ENCODE results near the gene LANCL2. TPM values are rescaled to one million over a fixed set of nuclear protein-coding genes. Genes with fewer than 3 reads are reported as not detected.

The LANCL2 gene
- polyA plus RNA-seq, 3 donors: 6.4 to 11.8 (median 8.3) TPM

DNA sequence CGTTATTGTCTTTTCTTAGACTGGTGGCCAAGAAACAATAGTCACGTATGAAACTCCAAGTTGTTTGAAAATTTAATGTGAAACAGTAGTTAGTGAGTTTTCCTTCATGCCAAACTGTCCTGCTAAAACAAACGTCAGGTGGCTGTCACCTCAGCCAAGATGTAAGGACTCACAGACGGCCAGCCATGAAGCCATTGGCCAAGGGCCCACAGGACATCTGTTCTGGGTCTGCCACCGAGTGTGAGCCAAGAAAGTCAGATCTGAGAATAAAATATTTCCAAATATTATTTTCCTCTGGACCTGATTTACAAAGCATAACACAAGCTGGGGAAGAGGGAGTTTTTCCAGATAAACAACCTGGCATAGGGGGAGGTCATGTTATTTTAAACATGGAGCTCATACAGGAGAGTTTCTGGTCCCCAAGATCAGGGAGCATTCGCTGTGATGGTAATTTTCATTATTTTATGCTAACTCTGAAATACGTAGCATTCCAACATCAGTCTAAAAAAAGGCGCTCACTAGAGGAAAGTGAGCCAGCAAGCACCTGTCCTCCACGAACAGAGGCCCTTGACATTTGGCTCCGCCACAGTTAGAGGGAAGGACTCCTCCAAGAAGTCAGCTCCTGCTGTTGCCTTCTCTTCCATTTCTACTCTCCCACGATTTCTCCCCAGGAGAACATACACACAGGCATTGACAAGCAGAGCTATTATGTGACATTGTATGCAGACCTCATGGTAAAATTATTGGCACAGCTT lies 38.9 kb upstream of the LANCL2 start:
- no peaks in the 10 kb centered on the region for H3K4me1 ChIP-seq (ENCODE audit: control insufficient read depth in 1 of 2, insufficient read depth in 2 of 2, low read length in 2 of 2)
- H3K4me2 ChIP-seq (replicated peaks; ENCODE audit: extremely low read depth, low read length, poor library complexity, severe bottlenecking): no peak overlapping the region
- no peaks in the 10 kb centered on the region for H3K36me3 ChIP-seq (replicated peaks in 1 of 2; ENCODE audit: control insufficient read depth in 1 of 2, insufficient read depth in 2 of 2, low read length in 2 of 2)
- H2AFZ ChIP-seq (ENCODE audit: insufficient read depth, low read depth, low read length, poor library complexity, severe bottlenecking): no peak overlapping the region
- no peak overlapping the region for H3K9ac ChIP-seq (ENCODE audit: insufficient read depth, low read length, poor library complexity, severe bottlenecking)
- Mint-ChIP-seq H3K36me3 (no peaks in the 10 kb centered on the region), H3K9me3 (peaks cover 0 to 5% (median 2%) of the 10 kb centered on the region in 7 donors), H3K4me3 (no peak overlapping the region), H3K27ac (no peak overlapping the region), H3K27me3 (ENCODE audit: low read depth in 3 of 3) (peaks cover under 1 to 3% (median 2%) of the 10 kb centered on the region in 3 donors), H3K4me1 (no peaks in the 10 kb centered on the region)
- no peaks in the 10 kb centered on the region for H3K27me3 ChIP-seq (ENCODE audit: control insufficient read depth in 2 of 2, insufficient read depth in 2 of 2, low read length in 2 of 2)
- H3K9me3 ChIP-seq (replicated peaks in 1 of 2; ENCODE audit: control insufficient read depth in 1 of 2, insufficient read depth in 1 of 2, low read length in 2 of 2): no peaks in the 10 kb centered on the region
- TF ChIP-seq, protein P1, sequence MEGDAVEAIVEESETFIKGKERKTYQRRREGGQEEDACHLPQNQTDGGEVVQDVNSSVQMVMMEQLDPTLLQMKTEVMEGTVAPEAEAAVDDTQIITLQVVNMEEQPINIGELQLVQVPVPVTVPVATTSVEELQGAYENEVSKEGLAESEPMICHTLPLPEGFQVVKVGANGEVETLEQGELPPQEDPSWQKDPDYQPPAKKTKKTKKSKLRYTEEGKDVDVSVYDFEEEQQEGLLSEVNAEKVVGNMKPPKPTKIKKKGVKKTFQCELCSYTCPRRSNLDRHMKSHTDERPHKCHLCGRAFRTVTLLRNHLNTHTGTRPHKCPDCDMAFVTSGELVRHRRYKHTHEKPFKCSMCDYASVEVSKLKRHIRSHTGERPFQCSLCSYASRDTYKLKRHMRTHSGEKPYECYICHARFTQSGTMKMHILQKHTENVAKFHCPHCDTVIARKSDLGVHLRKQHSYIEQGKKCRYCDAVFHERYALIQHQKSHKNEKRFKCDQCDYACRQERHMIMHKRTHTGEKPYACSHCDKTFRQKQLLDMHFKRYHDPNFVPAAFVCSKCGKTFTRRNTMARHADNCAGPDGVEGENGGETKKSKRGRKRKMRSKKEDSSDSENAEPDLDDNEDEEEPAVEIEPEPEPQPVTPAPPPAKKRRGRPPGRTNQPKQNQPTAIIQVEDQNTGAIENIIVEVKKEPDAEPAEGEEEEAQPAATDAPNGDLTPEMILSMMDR (IDR thresholded peaks at IDR 0.05): no peak
- no peak for DNase-seq
- H4K20me1 ChIP-seq (ENCODE audit: insufficient read depth, low read length): no peaks in the 10 kb centered on the region
- 86% methylated on average over 3 of the region's 11 CpGs for WGBS (ENCODE audit: insufficient coverage)
- no peak overlapping the region for H3K27ac ChIP-seq (ENCODE audit: low read depth in 1 of 2, low read length in 2 of 2)
- intact Hi-C loops (cut with micrococcal nuclease): no loop called here
- no peak overlapping the region for H3K4me3 ChIP-seq (replicated peaks in 1 of 3; ENCODE audit: low read depth in 2 of 3, low read length in 3 of 3)
- no peaks in the 10 kb centered on the region for H3K79me2 ChIP-seq (ENCODE audit: insufficient read depth, low read length)

DNA sequence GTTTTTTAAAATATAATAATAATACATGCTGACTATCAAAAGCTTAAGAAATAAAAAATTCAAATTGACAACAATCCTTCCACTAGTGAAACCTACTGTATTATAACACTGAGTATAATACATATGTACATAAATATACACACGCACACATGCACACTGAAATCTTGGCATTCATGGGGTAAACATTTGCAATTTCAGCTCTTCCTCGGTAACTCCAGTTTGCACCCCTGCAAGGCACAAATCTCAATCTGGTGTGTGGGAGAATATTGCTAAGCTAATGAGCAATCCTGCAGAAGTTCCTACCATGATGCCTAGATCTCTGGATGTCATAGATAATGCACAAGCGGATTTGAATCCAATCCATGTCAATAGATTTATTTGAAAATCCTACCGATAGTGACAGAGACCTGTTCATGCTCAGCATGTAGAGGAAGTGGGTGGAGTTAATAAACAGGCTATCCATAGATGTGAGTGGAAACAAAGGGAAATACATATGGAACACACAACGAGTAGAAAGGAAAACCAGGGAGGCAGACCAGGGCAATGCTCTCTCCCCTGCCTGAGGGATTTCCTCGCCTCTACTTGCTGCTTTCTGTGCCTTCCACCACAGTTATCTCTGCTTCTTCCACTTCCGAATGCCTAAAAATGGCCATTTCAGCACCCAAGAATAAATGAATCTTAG lies 38.1 kb upstream of the LANCL2 start:
- H3K9me3 Mint-ChIP-seq: peaks cover 0 to 3% (median 2%) of the 10 kb centered on the region in 7 donors
- WGBS (ENCODE audit: insufficient coverage): 80% methylated on average over 3 of the region's 7 CpGs

More for the DNA sequence above, 38.1 kb upstream of the LANCL2 start:
- Histone ChIP-seq H3K4me2 (replicated peaks; ENCODE audit: extremely low read depth, low read length, poor library complexity, severe bottlenecking) (no peak overlapping the region), H3K4me3 (replicated peaks in 1 of 3; ENCODE audit: low read depth in 2 of 3, low read length in 3 of 3) (no peak overlapping the region), H3K9me3 (replicated peaks in 1 of 2; ENCODE audit: control insufficient read depth in 1 of 2, insufficient read depth in 1 of 2, low read length in 2 of 2) (no peaks in the 10 kb centered on the region), H4K20me1 (ENCODE audit: insufficient read depth, low read length) (no peaks in the 10 kb centered on the region), H3K4me1 (ENCODE audit: control insufficient read depth in 1 of 2, insufficient read depth in 2 of 2, low read length in 2 of 2) (no peaks in the 10 kb centered on the region), H3K79me2 (ENCODE audit: insufficient read depth, low read length) (no peaks in the 10 kb centered on the region), H3K9ac (ENCODE audit: insufficient read depth, low read length, poor library complexity, severe bottlenecking) (no peak overlapping the region), H3K27me3 (ENCODE audit: control insufficient read depth in 2 of 2, insufficient read depth in 2 of 2, low read length in 2 of 2) (no peaks in the 10 kb centered on the region), H2AFZ (ENCODE audit: insufficient read depth, low read depth, low read length, poor library complexity, severe bottlenecking) (no peak overlapping the region), H3K36me3 (replicated peaks in 1 of 2; ENCODE audit: control insufficient read depth in 1 of 2, insufficient read depth in 2 of 2, low read length in 2 of 2) (no peaks in the 10 kb centered on the region), H3K27ac (ENCODE audit: low read depth in 1 of 2, low read length in 2 of 2) (no peak overlapping the region)
- intact Hi-C loops (cut with micrococcal nuclease): no loop called here
- Mint-ChIP-seq H3K4me1 (no peaks in the 10 kb centered on the region), H3K4me3 (no peak overlapping the region), H3K36me3 (no peaks in the 10 kb centered on the region), H3K27ac (no peak overlapping the region), H3K27me3 (ENCODE audit: low read depth in 3 of 3) (peaks cover 0 to 3% (median 2%) of the 10 kb centered on the region in 3 donors)
- TF ChIP-seq, protein P1 (IDR thresholded peaks at IDR 0.05): no peak
- DNase-seq: no peak

Measured in CD14-positive monocyte (primary cell).